NCI-H128 (cell line): ENCODE results near the gene MAMSTR.

Experiments used
- DNase-seq: peaks from one replicate; lab custom pipeline; 2025; ENCODE audit not compliant: unreplicated experiment; lab: John Stamatoyannopoulos, UW

The MAMSTR gene

GRCh38 chr19:48665786-48666185 is 53.7 kb downstream of the MAMSTR start:
- no peak for DNase-seq

DNA sequence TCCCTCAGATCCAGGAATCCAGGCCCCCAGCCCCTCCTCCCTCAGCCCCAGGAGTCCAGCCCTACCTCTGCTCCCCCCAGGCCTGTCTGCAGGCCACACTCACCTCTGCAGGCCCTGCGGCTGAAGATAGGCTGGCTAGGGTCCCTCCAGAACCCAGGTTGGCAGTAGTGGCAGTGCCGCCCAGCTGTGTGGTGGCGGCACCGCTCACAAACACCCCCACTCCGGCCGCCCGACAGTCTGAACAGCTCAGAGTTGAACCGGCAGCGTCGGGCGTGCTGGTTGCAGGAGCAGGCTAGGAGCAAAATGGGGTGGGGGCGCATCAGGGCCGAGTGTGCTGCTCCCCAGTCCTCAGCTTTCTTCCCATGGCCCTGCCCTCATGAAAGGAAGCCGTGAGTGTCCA is 55.0 kb downstream of the MAMSTR start:
- no peak for DNase-seq

- DNase-seq = no peak
These were observed 55.9 kb downstream of the MAMSTR start for GRCh38 chr19:48663667-48664066.
